GM21390 (cell line): ENCODE results near the gene LEMD2.

Experiments used
- ATAC-seq: cut with Tn5 transposase; IDR thresholded peaks from one replicate; pipeline ENCODE4 v1.9.1; 2021; ENCODE audit not compliant: unreplicated experiment

Gene LEMD2

GRCh38 chr6:33820243-33820642 is 31.3 kb upstream of the LEMD2 start:
- ATAC-seq, result no peak

- no peak for ATAC-seq
Measured at GRCh38 chr6:33819021-33819420, 30.1 kb upstream of the LEMD2 start.

GRCh38 chr6:33818293-33818692 is 29.4 kb upstream of the LEMD2 start:
- ATAC-seq, result no peak

GRCh38 chr6:33817489-33817888 is 28.6 kb upstream of the LEMD2 start:
- ATAC-seq, result no peak

GRCh38 chr6:33816911-33817310 is 28.0 kb upstream of the LEMD2 start:
- no peak for ATAC-seq

GRCh38 chr6:33815854-33816253 is 26.9 kb upstream of the LEMD2 start:
- ATAC-seq, result no peak

- ATAC-seq, result no peak
Measured at GRCh38 chr6:33813990-33814985, 25.4 kb upstream of the LEMD2 start.

GRCh38 chr6:33813246-33813904 is 24.4 kb upstream of the LEMD2 start:
- no peak for ATAC-seq

- no peak for ATAC-seq
Measured at GRCh38 chr6:33812669-33813068, 23.7 kb upstream of the LEMD2 start.

GRCh38 chr6:33809594-33809993 is 20.7 kb upstream of the LEMD2 start:
- ATAC-seq, result no peak

GRCh38 chr6:33808641-33809180 is 19.8 kb upstream of the LEMD2 start:
- ATAC-seq, result no peak

- no peak for ATAC-seq
Measured at GRCh38 chr6:33807606-33808005, 18.7 kb upstream of the LEMD2 start.

GRCh38 chr6:33806841-33807240 is 17.9 kb upstream of the LEMD2 start:
- no peak for ATAC-seq

GRCh38 chr6:33803571-33804053 is 14.7 kb upstream of the LEMD2 start, which contains the start of gene MLN:
Gene MLN, minus strand, starts transcription at chr6:33804003. Its CDS starts 2,840 bp downstream, at chr6:33801163.
- no peak for ATAC-seq

GRCh38 chr6:33802186-33802958 is 13.4 kb upstream of the LEMD2 start:
- no peak for ATAC-seq

GRCh38 chr6:33801611-33802010 is 12.7 kb upstream of the LEMD2 start:
- no peak for ATAC-seq

GRCh38 chr6:33800248-33800969 is 11.5 kb upstream of the LEMD2 start:
- ATAC-seq, result no peak

GRCh38 chr6:33799454-33800113 is 10.7 kb upstream of the LEMD2 start:
- no peak for ATAC-seq

GRCh38 chr6:33798343-33798848 is 9.5 kb upstream of the LEMD2 start:
- ATAC-seq, result no peak
